Spleen (tissue), 11 donors: ENCODE measurements around the gene KANSL1. TPM values are rescaled to one million over a fixed set of nuclear protein-coding genes. Genes with fewer than 3 reads are reported as not detected.

ENCODE experiments used
- DNase-seq: peaks from one replicate; pipeline ENCODE4 v3.0.0-alpha.2; 2020
- H3K27ac ChIP-seq, 8 donors: fragments of 200-600 bp; sonication (generic) in 7 of 8; 1 replicate in 4 of 8; 2 replicates in 4 of 8; pipeline versions ENCODE4 v1.5.0 to v1.8.0; 2016 to 2021; ENCODE audit warnings: inconsistent platforms in 4 of 8, mild to moderate bottlenecking in 4 of 8, moderate library complexity in 1 of 8
- H3K27me3 ChIP-seq, 7 donors: fragments of 200-600 bp; sonication (generic) in 6 of 7; replicated peaks in 1 of 7; 1 replicate in 4 of 7; 2 replicates in 3 of 7; pipeline versions ENCODE4 v1.5.0 to v1.8.0; 2016 to 2021; ENCODE audit warnings: inconsistent platforms in 3 of 7, mild to moderate bottlenecking in 1 of 7
- H3K36me3 ChIP-seq, 6 donors: fragments of 200-600 bp; sonication (generic) in 5 of 6; 1 replicate in 4 of 6; 2 replicates in 2 of 6; pipeline versions ENCODE4 v1.5.0 to v1.8.0; 2016 to 2021; ENCODE audit warnings: inconsistent platforms in 2 of 6
- H3K4me1 ChIP-seq, 6 donors: fragments of 200-600 bp; sonication (generic) in 5 of 6; 1 replicate in 3 of 6; 2 replicates in 3 of 6; pipeline versions ENCODE4 v1.5.0 to v1.8.0; 2016 to 2021; ENCODE audit warnings: inconsistent platforms in 3 of 6
- H3K4me3 ChIP-seq, 8 donors: fragments of 200-600 bp; sonication (generic) in 7 of 8; 1 replicate in 4 of 8; 2 replicates in 4 of 8; pipeline versions ENCODE4 v1.5.0 to v1.8.0; 2016 to 2021; ENCODE audit warnings: inconsistent platforms in 4 of 8, mild to moderate bottlenecking in 4 of 8, moderate library complexity in 2 of 8
- H3K9me3 ChIP-seq, 8 donors: fragments of 200-600 bp; sonication (generic) in 7 of 8; 1 replicate in 4 of 8; 2 replicates in 4 of 8; pipeline versions ENCODE4 v1.5.0 to v1.8.0; 2016 to 2021; ENCODE audit warnings: inconsistent platforms in 4 of 8
- POLR2A ChIP-seq, 3 donors: fragments of 450-650 bp; IDR thresholded peaks; one replicate each; pipeline ENCODE4 v1.5.1; 2017; ENCODE audit warnings: antibody characterized with exemption in 3 of 3, mild to moderate bottlenecking in 1 of 3
- POLR2AphosphoS5 ChIP-seq, 3 donors: sonication (generic); formaldehyde crosslinking; IDR thresholded peaks; one replicate each; pipeline ENCODE4 v1.5.1; 2017; ENCODE audit warnings: antibody characterized with exemption in 3 of 3
- WGBS, 5 donors: extraction: QIAGEN DNeasy Blood & Tissue Kit in 3 of 5; methylation state at CpG; one replicate each; pipeline versions ENCODE4 v1.1.5 to v1.1.7; 2013 to 2018; 5-methylcytosine and 5-hydroxymethylcytosine counted together
- intact Hi-C: fragments of 100-400 bp; cut with DNase I; formaldehyde crosslinking; loops from one replicate; pipeline ENCODE4 v1.15.0; 2023; ENCODE audit warnings: low total_unique reads
- polyA plus RNA-seq, 3 donors: library from polyadenylated mRNA; stranded (reverse); fragments of 200-250 nt; gene quantifications; one replicate each; pipeline ENCODE4 v1.2.1, GENCODE V29; 2013
- total RNA-seq, 7 donors: library from RNA; depleted of rRNA in 3 of 7; stranded (reverse); fragments of >200 nt in 3 of 7; fragmentation: NEBNext Ultra II Directional in 4 of 7; extraction: Animal tissue kit (Norgen Biotek cat#: 25700) in 4 of 7; gene quantifications; one replicate each; pipeline versions ENCODE4 v1.1.0 to v1.2.1, GENCODE V29; 2016 to 2021
- TF ChIP-seq, protein P1 (sequence below), 11 experiments: fragments of 200-600 bp in 7 of 11; fragments of 450-650 bp in 4 of 11; sonication (generic) in 4 of 11; IDR thresholded peaks in 8 of 11; conservative IDR thresholded peaks in 3 of 11; 1 replicate in 7 of 11; 2 replicates in 4 of 11; pipeline versions ENCODE4 v1.4.0 to v1.8.0; 2016 to 2021; ENCODE audit warnings: antibody characterized with exemption in 11 of 11, inconsistent platforms in 4 of 11, mild to moderate bottlenecking in 1 of 11
- donor health status: healthy with polysubstance abuse.
- donor health status: DM: no; HTN: no; CAD: no; lungs with moderate emphysema.
- donor health status: DM: no; HTN: no; CAD: no.
- donor health status: Bipolar disorder and iron deficiency.
- donor health status: healthy.
- donor health status: DM: no; HTN: no; CAD: no.
- donor health status: DM: yes; HTN: yes; CAD: no.

The KANSL1 gene
- total and polyA plus RNA-seq, 10 donors, result 10.9 to 173 (median 116) TPM

DNA sequence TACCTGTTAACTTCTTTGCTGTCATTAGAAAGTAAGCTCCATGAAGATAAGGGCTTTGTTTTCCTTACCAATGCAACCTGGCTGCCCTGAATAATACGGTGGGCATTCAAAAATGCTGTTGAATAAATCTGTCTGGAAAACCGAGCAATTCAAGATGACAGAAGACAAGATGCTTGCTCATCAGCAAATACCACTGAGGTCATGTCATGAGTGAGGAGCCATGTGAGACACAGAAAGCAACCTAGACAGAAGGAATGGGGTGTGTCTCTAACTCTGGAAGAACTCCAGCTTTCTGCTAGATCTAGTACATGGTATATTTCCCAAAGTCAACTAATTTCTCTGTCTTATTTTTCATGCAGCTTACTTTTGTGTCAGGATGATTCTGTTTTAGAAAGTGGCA, 130.0 kb downstream of the KANSL1 start:
- TF ChIP-seq, protein P1, sequence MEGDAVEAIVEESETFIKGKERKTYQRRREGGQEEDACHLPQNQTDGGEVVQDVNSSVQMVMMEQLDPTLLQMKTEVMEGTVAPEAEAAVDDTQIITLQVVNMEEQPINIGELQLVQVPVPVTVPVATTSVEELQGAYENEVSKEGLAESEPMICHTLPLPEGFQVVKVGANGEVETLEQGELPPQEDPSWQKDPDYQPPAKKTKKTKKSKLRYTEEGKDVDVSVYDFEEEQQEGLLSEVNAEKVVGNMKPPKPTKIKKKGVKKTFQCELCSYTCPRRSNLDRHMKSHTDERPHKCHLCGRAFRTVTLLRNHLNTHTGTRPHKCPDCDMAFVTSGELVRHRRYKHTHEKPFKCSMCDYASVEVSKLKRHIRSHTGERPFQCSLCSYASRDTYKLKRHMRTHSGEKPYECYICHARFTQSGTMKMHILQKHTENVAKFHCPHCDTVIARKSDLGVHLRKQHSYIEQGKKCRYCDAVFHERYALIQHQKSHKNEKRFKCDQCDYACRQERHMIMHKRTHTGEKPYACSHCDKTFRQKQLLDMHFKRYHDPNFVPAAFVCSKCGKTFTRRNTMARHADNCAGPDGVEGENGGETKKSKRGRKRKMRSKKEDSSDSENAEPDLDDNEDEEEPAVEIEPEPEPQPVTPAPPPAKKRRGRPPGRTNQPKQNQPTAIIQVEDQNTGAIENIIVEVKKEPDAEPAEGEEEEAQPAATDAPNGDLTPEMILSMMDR (IDR thresholded peaks at IDR 0.05 in 8 of 11, conservative IDR thresholded peaks at IDR 0.05 in 3 of 11), result no peak
- no peak for TF ChIP-seq POLR2A (IDR thresholded peaks at IDR 0.05)
- no peak for TF ChIP-seq POLR2AphosphoS5 (IDR thresholded peaks at IDR 0.05)
- 67 to 94% (median 81%) methylated on average over 2 of the region's 2 CpGs for WGBS, 5 donors
- Histone ChIP-seq H3K27me3 (no peaks in the 10 kb centered on the region), H3K9me3 (no peaks in the 10 kb centered on the region), H3K4me1 (peaks cover 0 to 25% (median under 1%) of the 10 kb centered on the region in 6 donors), H3K36me3 (peaks cover 0 to 94% (median 43%) of the 10 kb centered on the region in 6 donors), H3K27ac (no peak overlapping the region), H3K4me3 (no peak overlapping the region)
- intact Hi-C loops, result no loop called here
- no peak for DNase-seq

DNA sequence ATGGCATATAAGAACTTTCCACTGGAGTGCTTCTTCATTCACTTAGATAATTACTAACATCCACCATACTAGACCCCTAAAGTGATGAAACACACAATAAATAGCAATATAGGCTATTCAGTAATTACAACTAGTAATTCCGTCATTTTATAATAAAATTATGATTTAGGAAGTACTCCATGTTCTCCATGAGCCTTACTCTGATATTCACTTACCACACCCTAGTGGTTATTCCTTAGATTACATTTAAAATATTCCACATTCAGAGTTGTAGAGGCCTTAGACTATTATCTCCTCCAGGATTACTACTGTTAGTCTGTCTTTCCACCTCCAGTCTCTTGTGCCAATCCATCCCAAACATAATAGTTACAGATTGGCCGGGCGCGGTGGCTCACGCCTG, 131.8 kb downstream of the KANSL1 start:
- Histone ChIP-seq H3K27me3 (no peaks in the 10 kb centered on the region), H3K27ac (no peak overlapping the region), H3K36me3 (peaks cover 0 to 91% (median 36%) of the 10 kb centered on the region in 6 donors), H3K4me3 (no peak overlapping the region), H3K4me1 (peaks cover 0 to 37% (median 5%) of the 10 kb centered on the region in 6 donors), H3K9me3 (no peaks in the 10 kb centered on the region)
- TF ChIP-seq, protein P1 (IDR thresholded peaks at IDR 0.05 in 8 of 11, conservative IDR thresholded peaks at IDR 0.05 in 3 of 11), result peak in 5 of 11 experiments; percentile 21 to 37 (median 33)
- TF ChIP-seq POLR2A (IDR thresholded peaks at IDR 0.05), result no peak
- TF ChIP-seq POLR2AphosphoS5 (IDR thresholded peaks at IDR 0.05), result no peak
- no peak for DNase-seq
- 95 to 100% (median 96%) methylated on average over 5 of the region's 5 CpGs for WGBS, 5 donors
- intact Hi-C loops, result no loop called here

DNA sequence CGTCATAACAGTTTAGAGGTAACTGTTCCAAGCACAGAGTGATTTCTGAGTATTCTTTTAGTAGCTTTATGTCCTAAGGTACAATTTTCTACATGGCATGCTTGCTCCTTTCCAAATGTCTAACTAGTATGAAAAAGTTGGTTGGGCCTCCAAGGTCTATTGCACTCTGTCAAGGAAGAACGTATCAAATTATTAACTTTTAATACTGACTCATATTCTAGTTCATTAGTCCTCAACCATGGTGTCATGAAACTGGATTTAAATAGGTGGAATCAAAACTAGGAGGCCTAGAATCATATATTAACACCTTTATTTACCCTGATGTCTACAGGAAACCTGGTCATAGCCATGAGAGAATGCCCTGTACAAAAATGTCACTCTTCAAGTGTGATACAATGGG, 132.8 kb downstream of the KANSL1 start:
- no peak for DNase-seq
- TF ChIP-seq POLR2A (IDR thresholded peaks at IDR 0.05) (no peak), POLR2AphosphoS5 (IDR thresholded peaks at IDR 0.05) (no peak)
- TF ChIP-seq, protein P1 (IDR thresholded peaks at IDR 0.05 in 8 of 11, conservative IDR thresholded peaks at IDR 0.05 in 3 of 11), result no peak
- Histone ChIP-seq H3K4me3 (no peak overlapping the region), H3K9me3 (no peaks in the 10 kb centered on the region), H3K27me3 (no peaks in the 10 kb centered on the region), H3K4me1 (peaks cover 0 to 37% (median 5%) of the 10 kb centered on the region in 6 donors), H3K27ac (no peak overlapping the region), H3K36me3 (peaks cover 0 to 88% (median 26%) of the 10 kb centered on the region in 6 donors)
- WGBS, 5 donors, result 87 to 94% (median 93%) methylated on average over 2 of the region's 2 CpGs
- intact Hi-C loops, result no loop called here

DNA sequence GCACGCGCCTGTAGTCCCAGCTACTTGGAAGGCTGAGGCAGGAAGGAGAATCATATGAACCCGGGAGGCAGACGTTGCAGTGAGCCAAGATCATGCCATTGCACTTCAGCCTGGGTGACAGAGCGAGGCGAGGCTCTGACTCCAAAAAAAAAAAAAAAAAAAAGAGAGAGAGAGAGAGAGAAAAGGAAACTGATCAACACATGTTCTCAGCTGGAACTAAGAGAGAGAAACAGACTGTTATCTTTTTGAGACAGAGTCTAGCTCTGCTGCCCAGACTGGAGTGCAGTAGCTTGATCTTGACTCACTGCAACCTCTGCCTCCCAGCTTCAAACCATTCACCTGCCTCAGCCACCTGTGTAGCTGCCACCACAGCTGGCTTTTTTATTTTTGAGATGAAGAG, 133.7 kb downstream of the KANSL1 start:
- WGBS, 5 donors, result 87 to 89% (median 88%) methylated on average over 6 of the region's 6 CpGs
- H3K4me3 ChIP-seq, result no peak overlapping the region
- no peak overlapping the region for H3K27ac ChIP-seq
- intact Hi-C loops, result no loop called here
- peaks cover 0 to 37% (median 5%) of the 10 kb centered on the region in 6 donors for H3K4me1 ChIP-seq
- H3K27me3 ChIP-seq, result no peaks in the 10 kb centered on the region
- no peak for DNase-seq
- peaks cover 0 to 84% (median 19%) of the 10 kb centered on the region in 6 donors for H3K36me3 ChIP-seq
- TF ChIP-seq POLR2AphosphoS5 (IDR thresholded peaks at IDR 0.05) (no peak), POLR2A (IDR thresholded peaks at IDR 0.05) (no peak)
- TF ChIP-seq, protein P1 (IDR thresholded peaks at IDR 0.05 in 8 of 11, conservative IDR thresholded peaks at IDR 0.05 in 3 of 11), result no peak
- H3K9me3 ChIP-seq, result no peaks in the 10 kb centered on the region
